Stomach (tissue), 9 donors: ENCODE data around the gene DNAH1. TPM values are rescaled to one million over a fixed set of nuclear protein-coding genes. Genes with fewer than 3 reads are reported as not detected.

Experiments used
- DNase-seq, 2 donors: peaks; one replicate each; pipeline versions ENCODE4 v3.0.0 to v3.0.0-alpha.2; 2013 to 2019
- H3K27ac ChIP-seq, 5 donors: fragments of 200-600 bp in 4 of 5; sonication (generic) in 4 of 5; one replicate each; pipeline ENCODE4 v1.5.1; 2013 to 2019; ENCODE audit warnings: mild to moderate bottlenecking in 1 of 5, moderate library complexity in 1 of 5
- H3K27me3 ChIP-seq, 3 donors: fragments of 200-600 bp; sonication (generic); one replicate each; pipeline ENCODE4 v1.5.1; 2017 to 2019; ENCODE audit warnings: mixed run types in 1 of 3
- H3K36me3 ChIP-seq, 4 donors: fragments of 200-600 bp; sonication (generic); 1 replicate in 3 of 4; 2 replicates in 1 of 4; pipeline ENCODE4 v1.5.1; 2016 to 2019
- H3K4me1 ChIP-seq, 4 donors: fragments of 200-600 bp; sonication (generic); one replicate each; pipeline ENCODE4 v1.5.1; 2016 to 2019
- H3K4me3 ChIP-seq, 4 donors: fragments of 200-600 bp; sonication (generic) in 3 of 4; one replicate each; pipeline ENCODE4 v1.5.1; 2016 to 2019; ENCODE audit warnings: mild to moderate bottlenecking in 1 of 4
- H3K9me3 ChIP-seq, 4 donors: fragments of 200-600 bp; sonication (generic); one replicate each; pipeline ENCODE4 v1.5.1; 2016 to 2019
- CTCF ChIP-seq, 7 experiments: fragments of 450-650 bp in 4 of 7; fragments of 200-600 bp in 3 of 7; sonication (generic) in 3 of 7; IDR thresholded peaks; one replicate each; pipeline ENCODE4 v1.5.1; 2016 to 2019; ENCODE audit warnings: antibody characterized with exemption in 7 of 7, control low read depth in 2 of 7, mild to moderate bottlenecking in 1 of 7
- EP300 ChIP-seq: sonication (generic); formaldehyde crosslinking; IDR thresholded peaks from one replicate; pipeline ENCODE4 v1.6.1; 2017; ENCODE audit warnings: antibody characterized with exemption
- POLR2A ChIP-seq, 4 donors: fragments of 450-650 bp; IDR thresholded peaks; one replicate each; pipeline ENCODE4 v1.6.1; 2016; ENCODE audit warnings: antibody characterized with exemption in 4 of 4, control low read depth in 2 of 4, mild to moderate bottlenecking in 1 of 4, moderate library complexity in 1 of 4
- POLR2AphosphoS5 ChIP-seq, 3 donors: sonication (generic); formaldehyde crosslinking; IDR thresholded peaks; one replicate each; pipeline ENCODE4 v1.6.1; 2016; ENCODE audit warnings: antibody characterized with exemption in 3 of 3
- WGBS, 5 donors: extraction: QIAGEN DNeasy Blood & Tissue Kit in 3 of 5; methylation state at CpG; one replicate each; pipeline versions ENCODE4 v1.1.5 to v1.1.7; 2013 to 2018; 5-methylcytosine and 5-hydroxymethylcytosine counted together
- intact Hi-C: fragments of 100-400 bp; cut with DNase I; formaldehyde crosslinking; loops from one replicate; pipeline ENCODE4 v1.15.1; 2023; ENCODE audit warnings: low total_unique reads
- polyA plus RNA-seq, 3 donors: library from polyadenylated mRNA; stranded (reverse); fragments of 200-250 nt; gene quantifications; one replicate each; pipeline ENCODE4 v1.2.3, GENCODE V29; 2013
- total RNA-seq, 5 donors: library from RNA; depleted of rRNA; stranded (reverse); fragments of >200 nt; gene quantifications; one replicate each; pipeline versions ENCODE4 v1.1.0 to v1.2.3, GENCODE V29; 2014 to 2016
- donor health status: healthy with polysubstance abuse.
- donor health status: Bipolar disorder and iron deficiency.
- donor health status: healthy.

DNAH1 gene
- total and polyA plus RNA-seq, 8 donors = 1.9 to 57.6 (median 8.2) TPM

- intact Hi-C loops = no loop called here
- TF ChIP-seq CTCF (IDR thresholded peaks at IDR 0.05) (no peak), POLR2A (IDR thresholded peaks at IDR 0.05) (no peak), EP300 (no peak), POLR2AphosphoS5 (IDR thresholded peaks at IDR 0.05) (no peak)
- Histone ChIP-seq H3K9me3 (no peaks in the 10 kb centered on the region), H3K4me1 (peaks cover 0 to 11% (median 6%) of the 10 kb centered on the region in 4 donors), H3K27me3 (no peaks in the 10 kb centered on the region), H3K36me3 (peaks cover 10 to 87% (median 82%) of the 10 kb centered on the region in 4 donors), H3K4me3 (no peak overlapping the region), H3K27ac (no peak overlapping the region)
- DNase-seq = no peak
- 86 to 91% (median 89%) methylated on average over 11 to 13 of the region's 13 CpGs for WGBS, 5 donors
Measured at GRCh38 chr3:52347716-52348635, 31.9 kb downstream of the DNAH1 start.

DNA sequence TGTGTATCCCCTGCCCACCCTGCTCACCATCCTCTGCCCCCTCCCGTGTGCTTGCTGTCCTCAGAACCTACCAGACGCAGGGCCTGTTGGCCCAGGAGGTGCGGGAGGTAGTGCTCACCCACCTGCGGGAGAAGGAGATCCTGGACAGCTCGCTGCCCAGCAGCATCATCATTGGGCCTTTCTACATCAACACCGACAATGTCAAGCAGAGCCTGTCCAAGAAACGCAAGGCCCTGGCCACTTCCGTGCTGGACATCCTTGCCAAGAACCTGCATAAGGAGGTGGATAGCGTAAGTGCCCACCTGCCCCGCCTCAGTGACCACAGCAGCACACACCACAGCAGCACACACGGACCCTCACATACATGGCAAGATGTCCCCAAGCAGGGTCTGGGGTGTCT is 33.0 kb downstream of the DNAH1 start:
- intact Hi-C loops = no loop called here
- Histone ChIP-seq H3K27ac (no peak overlapping the region), H3K36me3 (peaks cover 10 to 96% (median 92%) of the 10 kb centered on the region in 4 donors), H3K27me3 (no peaks in the 10 kb centered on the region), H3K9me3 (no peaks in the 10 kb centered on the region), H3K4me3 (no peak overlapping the region), H3K4me1 (peaks cover 0 to 11% (median 6%) of the 10 kb centered on the region in 4 donors)
- 82 to 96% (median 93%) methylated on average over 8 to 11 of the region's 11 CpGs for WGBS, 5 donors
- no peak for DNase-seq
- TF ChIP-seq CTCF (IDR thresholded peaks at IDR 0.05) = no peak
- TF ChIP-seq EP300 = no peak
- TF ChIP-seq POLR2AphosphoS5 (IDR thresholded peaks at IDR 0.05) = no peak
- no peak for TF ChIP-seq POLR2A (IDR thresholded peaks at IDR 0.05)

- DNase-seq = no peak
- no peaks in the 10 kb centered on the region for H3K9me3 ChIP-seq
- WGBS, 5 donors = 89 to 94% (median 93%) methylated on average over 18 to 19 of the region's 19 CpGs
- TF ChIP-seq EP300 = no peak
- no peak for TF ChIP-seq POLR2AphosphoS5 (IDR thresholded peaks at IDR 0.05)
- TF ChIP-seq POLR2A (IDR thresholded peaks at IDR 0.05) = no peak
- TF ChIP-seq CTCF (IDR thresholded peaks at IDR 0.05) = no peak
- no peaks in the 10 kb centered on the region for H3K27me3 ChIP-seq
- H3K36me3 ChIP-seq = peaks cover 10 to 96% (median 92%) of the 10 kb centered on the region in 4 donors
- intact Hi-C loops = no loop called here
- H3K4me1 ChIP-seq = peaks cover 0 to 11% (median 6%) of the 10 kb centered on the region in 4 donors
- no peak overlapping the region for H3K27ac ChIP-seq
- no peak overlapping the region for H3K4me3 ChIP-seq
Measured at GRCh38 chr3:52349611-52350395, 33.7 kb downstream of the DNAH1 start.

- no peak overlapping the region for H3K4me3 ChIP-seq
- no peak for DNase-seq
- no peaks in the 10 kb centered on the region for H3K27me3 ChIP-seq
- no peak for TF ChIP-seq POLR2AphosphoS5 (IDR thresholded peaks at IDR 0.05)
- no peak for TF ChIP-seq EP300
- TF ChIP-seq CTCF (IDR thresholded peaks at IDR 0.05) = no peak
- no peak for TF ChIP-seq POLR2A (IDR thresholded peaks at IDR 0.05)
- WGBS, 5 donors = 87 to 98% (median 92%) methylated on average over 5 to 7 of the region's 7 CpGs
- H3K4me1 ChIP-seq = peaks cover 0 to 11% (median 6%) of the 10 kb centered on the region in 4 donors
- intact Hi-C loops = no loop called here
- H3K27ac ChIP-seq = no peak overlapping the region
- H3K36me3 ChIP-seq = peaks cover 10 to 96% (median 92%) of the 10 kb centered on the region in 4 donors
- no peaks in the 10 kb centered on the region for H3K9me3 ChIP-seq
Measured at GRCh38 chr3:52350416-52350815, 34.3 kb downstream of the DNAH1 start.
